H1 (cell line): ENCODE results near the gene MAP3K14. TPM values are rescaled to one million over a fixed set of nuclear protein-coding genes. Genes with fewer than 3 reads are reported as not detected.

Experiments
- CTCF ChIA-PET: fragments of 300-600 bp; sonication (Branson Sonifier 250); formaldehyde crosslinking; loops from one replicate; lab custom pipeline; 2021; ENCODE audit not compliant: partially characterized antibody; lab: Charles Lee
- POLR2A ChIA-PET: fragments of 300-600 bp; sonication (Branson Sonifier 250); formaldehyde crosslinking; loops from one replicate; lab custom pipeline; 2021; ENCODE audit warnings: inconsistent platforms; ENCODE audit not compliant: partially characterized antibody; lab: Charles Lee
- DNase-seq, 2 experiments: peaks; one replicate each; pipeline versions ENCODE4 v3.0.0 to v3.0.0-alpha.2; 2010 to 2022; ENCODE audit warnings: low spot score in 2 of 2, low read depth in 1 of 2, mixed read lengths in 1 of 2
- FAIRE-seq: peaks from 2 replicates; lab custom pipeline; 2011; peaks lifted over from hg19 to GRCh38; lab: Jason Lieb, UNC
- H2AFZ ChIP-seq: 2 replicates; pipeline ENCODE4 v1.8.1; 2012; ENCODE audit warnings: low read length, inconsistent platforms
- H2AK5ac ChIP-seq: 2 replicates; pipeline ENCODE4 v1.6.1; 2013; ENCODE audit warnings: low read depth, low read length
- H2BK120ac ChIP-seq: replicated peaks from 2 replicates; pipeline ENCODE3; 2013; ENCODE audit warnings: low read depth, low read length, inconsistent platforms
- H2BK12ac ChIP-seq: 2 replicates; pipeline ENCODE4 v1.6.1; 2013; ENCODE audit warnings: low read depth, low read length
- H2BK15ac ChIP-seq: 2 replicates; pipeline ENCODE4 v1.6.1; 2013; ENCODE audit warnings: low read length
- H2BK20ac ChIP-seq: 2 replicates; pipeline ENCODE4 v1.6.1; 2013; ENCODE audit warnings: low read length
- H2BK5ac ChIP-seq: 2 replicates; pipeline ENCODE4 v1.6.1; 2013; ENCODE audit warnings: low read depth, low read length
- H3K14ac ChIP-seq: 2 replicates; pipeline ENCODE4 v1.6.1; 2013; ENCODE audit warnings: inconsistent platforms; ENCODE audit not compliant: insufficient read length
- H3K18ac ChIP-seq: 2 replicates; pipeline ENCODE4 v1.6.1; 2013; ENCODE audit warnings: low read length; ENCODE audit errors: extremely low read depth
- H3K23ac ChIP-seq: 2 replicates; pipeline ENCODE4 v1.6.1; 2013; ENCODE audit warnings: inconsistent platforms; ENCODE audit not compliant: insufficient read length
- H3K23me2 ChIP-seq: 2 replicates; pipeline ENCODE4 v1.6.1; 2013; ENCODE audit warnings: low read depth, low read length
- H3K27ac ChIP-seq: 2 replicates; pipeline ENCODE4 v1.6.1; 2011; ENCODE audit warnings: low read depth, low read length, inconsistent platforms
- H3K27me3 ChIP-seq, 4 experiments: replicated peaks in 1 of 4; 1 replicate in 1 of 4; 2 replicates in 3 of 4; pipeline versions ENCODE4 v1.6.1 to v1.8.1; 2011 to 2013; ENCODE audit warnings: low read length in 3 of 4, mild to moderate bottlenecking in 3 of 4, inconsistent platforms in 2 of 4, mixed read lengths in 2 of 4, moderate library complexity in 1 of 4; ENCODE audit not compliant: control insufficient read depth in 3 of 4, insufficient read depth in 3 of 4; ENCODE audit errors: extremely low read depth in 1 of 4
- H3K36me3 ChIP-seq, 4 experiments: 2 replicates each; pipeline versions ENCODE4 v1.6.1 to v1.8.1; 2011 to 2013; ENCODE audit warnings: mild to moderate bottlenecking in 4 of 4, low read length in 3 of 4, moderate library complexity in 2 of 4, control low read depth in 1 of 4, inconsistent platforms in 1 of 4; ENCODE audit not compliant: insufficient read depth in 4 of 4, control insufficient read depth in 2 of 4
- H3K4ac ChIP-seq: replicated peaks from 2 replicates; pipeline ENCODE3; 2013; ENCODE audit warnings: low read length, low read depth, mixed read lengths, inconsistent platforms; ENCODE audit not compliant: insufficient read length
- H3K4me1 ChIP-seq, 4 experiments: replicated peaks in 1 of 4; 1 replicate in 1 of 4; 2 replicates in 3 of 4; pipeline versions ENCODE4 v1.6.1 to v1.8.1; 2011 to 2013; ENCODE audit warnings: low read length in 3 of 4, inconsistent platforms in 2 of 4, mixed read lengths in 1 of 4; ENCODE audit not compliant: insufficient read depth in 4 of 4, control insufficient read depth in 3 of 4
- H3K4me2 ChIP-seq, 2 experiments: 2 replicates each; pipeline versions ENCODE4 v1.6.1 to v1.8.1; 2011 to 2013; ENCODE audit warnings: low read depth in 2 of 2, low read length in 2 of 2, control low read depth in 1 of 2, inconsistent platforms in 1 of 2, mild to moderate bottlenecking in 1 of 2; ENCODE audit not compliant: insufficient read depth in 1 of 2
- H3K4me3 ChIP-seq, 4 experiments: fragments of 200-600, 300-600 bp in 1 of 4; sonication (generic), shearing (Covaris generic), sonication (Bioruptor Twin) in 1 of 4; 2 replicates each; pipeline versions ENCODE4 v1.5.1 to v1.8.1; 2011 to 2016; ENCODE audit warnings: low read length in 4 of 4, low read depth in 3 of 4, control low read depth in 2 of 4, inconsistent platforms in 2 of 4, mild to moderate bottlenecking in 2 of 4, mixed read lengths in 1 of 4, moderate library complexity in 1 of 4; ENCODE audit not compliant: insufficient read depth in 2 of 4; ENCODE audit errors: extremely low read depth in 1 of 4
- H3K56ac ChIP-seq: replicated peaks from 2 replicates; pipeline ENCODE3; 2013; ENCODE audit warnings: low read depth, mild to moderate bottlenecking, mixed read lengths, low read length, inconsistent platforms; ENCODE audit not compliant: insufficient read length
- H3K79me1 ChIP-seq: 2 replicates; pipeline ENCODE4 v1.6.1; 2013; ENCODE audit warnings: low read depth, low read length, control low read depth
- H3K79me2 ChIP-seq, 2 experiments: 2 replicates each; pipeline versions ENCODE4 v1.6.1 to v1.8.1; 2012 to 2013; ENCODE audit warnings: low read length in 2 of 2, mild to moderate bottlenecking in 2 of 2, inconsistent platforms in 1 of 2; ENCODE audit not compliant: insufficient read depth in 2 of 2, control insufficient read depth in 1 of 2
- H3K9ac ChIP-seq, 4 experiments: replicated peaks in 1 of 4; 1 replicate in 1 of 4; 2 replicates in 3 of 4; pipeline versions ENCODE4 v1.6.1 to v1.8.1; 2011 to 2013; ENCODE audit warnings: low read depth in 3 of 4, low read length in 3 of 4, control low read depth in 2 of 4, mild to moderate bottlenecking in 2 of 4, moderate library complexity in 2 of 4, inconsistent platforms in 1 of 4; ENCODE audit errors: extremely low read depth in 1 of 4
- H3K9me3 ChIP-seq, 2 experiments: 2 replicates each; pipeline versions ENCODE4 v1.6.1 to v1.8.1; 2012 to 2013; ENCODE audit warnings: mild to moderate bottlenecking in 2 of 2, moderate library complexity in 2 of 2, control low read depth in 1 of 2, inconsistent platforms in 1 of 2, low read depth in 1 of 2, low read length in 1 of 2, mixed read lengths in 1 of 2; ENCODE audit not compliant: insufficient read depth in 2 of 2
- H4K20me1 ChIP-seq, 2 experiments: replicated peaks in 1 of 2; 2 replicates each; pipeline versions ENCODE3 to v1.8.1; 2011 to 2013; ENCODE audit warnings: inconsistent platforms in 2 of 2, low read length in 2 of 2, mild to moderate bottlenecking in 1 of 2; ENCODE audit not compliant: insufficient read depth in 2 of 2, control insufficient read depth in 1 of 2
- H4K5ac ChIP-seq: 2 replicates; pipeline ENCODE4 v1.6.1; 2013; ENCODE audit warnings: low read length, low read depth, mixed read lengths, inconsistent platforms; ENCODE audit not compliant: insufficient read length
- H4K8ac ChIP-seq: 2 replicates; pipeline ENCODE4 v1.8.0; 2013; ENCODE audit warnings: mild to moderate bottlenecking, moderate library complexity, low read length, inconsistent platforms; ENCODE audit not compliant: insufficient read depth; ENCODE audit errors: extremely low read depth
- H4K91ac ChIP-seq: replicated peaks from 2 replicates; pipeline ENCODE3; 2013; ENCODE audit warnings: low read length, mixed read lengths, inconsistent platforms; ENCODE audit not compliant: insufficient read length
- ATF2 ChIP-seq: IDR thresholded peaks from 2 replicates; pipeline ENCODE4 v1.6.1; 2012; ENCODE audit warnings: low read length, inconsistent platforms
- BRCA1 ChIP-seq: IDR thresholded peaks from 2 replicates; pipeline ENCODE4 v1.6.1; 2012; ENCODE audit warnings: low read depth, low read length, improper control_type of control experiment
- EP300 ChIP-seq, 2 experiments: IDR thresholded peaks; 1 replicate in 1 of 2; 2 replicates in 1 of 2; pipeline ENCODE4 v1.6.1; 2011 to 2012; ENCODE audit warnings: low read depth in 2 of 2, low read length in 2 of 2, mild to moderate bottlenecking in 2 of 2, borderline replicate concordance in 1 of 2, inconsistent platforms in 1 of 2, moderate library complexity in 1 of 2
- NRF1 ChIP-seq: IDR thresholded peaks from 2 replicates; pipeline ENCODE4 v1.6.1; 2011; ENCODE audit warnings: mild to moderate bottlenecking, low read depth, low read length, improper control_type of control experiment
- PHF8 ChIP-seq: fragments of 200-600 bp; sonication (generic); conservative IDR thresholded peaks from 2 replicates; pipeline ENCODE4 v1.7.1; 2012; ENCODE audit warnings: low read depth, mild to moderate bottlenecking, inconsistent platforms, low read length, moderate library complexity
- RBBP5 ChIP-seq: IDR thresholded peaks from 2 replicates; pipeline ENCODE4 v1.7.1; 2012; ENCODE audit warnings: low read depth, mild to moderate bottlenecking, inconsistent platforms, low read length, moderate library complexity, borderline replicate concordance
- SIRT6 ChIP-seq: IDR thresholded peaks from one replicate; pipeline ENCODE4 v1.7.1; 2012; ENCODE audit warnings: low read length, inconsistent platforms
- SRF ChIP-seq: IDR thresholded peaks from 2 replicates; pipeline ENCODE4 v1.6.1; 2011; ENCODE audit warnings: mild to moderate bottlenecking, low read depth, low read length, moderate library complexity
- TAF1 ChIP-seq: IDR thresholded peaks from 2 replicates; pipeline ENCODE4 v1.6.1; 2011; ENCODE audit warnings: mild to moderate bottlenecking, low read depth, low read length
- ZNF274 ChIP-seq: IDR thresholded peaks from 2 replicates; pipeline ENCODE4 v1.7.0; 2012; ENCODE audit warnings: low read length, borderline replicate concordance; ENCODE audit errors: extremely low read depth
- WGBS, 2 experiments: shearing (Covaris generic) in 1 of 2; methylation state at CpG; one replicate each; pipeline versions ENCODE4 v1.1.6 to v1.1.7; 2013 to 2015; ENCODE audit warnings: low lambda C conversion rate in 2 of 2, mixed read lengths in 2 of 2, inconsistent platforms in 1 of 2, low coverage in 1 of 2, missing lambda C conversion rate in 1 of 2; ENCODE audit not compliant: insufficient replicate concordance in 2 of 2, insufficient coverage in 1 of 2, insufficient read length in 1 of 2; ENCODE audit errors: extremely low coverage in 1 of 2, missing lambda C conversion rate in 1 of 2; 5-methylcytosine and 5-hydroxymethylcytosine counted together
- polyA plus RNA-seq, 7 experiments: library from polyadenylated mRNA; depleted of rRNA in 3 of 7; stranded (reverse) in 5 of 7; unstranded in 2 of 7; fragments of >200 nt in 5 of 7; fragments of 200-250 nt in 2 of 7; gene quantifications; 1 replicate in 5 of 7; 2 replicates in 1 of 7; 4 replicates in 1 of 7; pipeline versions ENCODE4 v1.2.1 to v1.2.3, GENCODE V29; 2011 to 2013; ENCODE audit warnings: missing spikeins in 2 of 7, mixed read lengths in 2 of 7
- total RNA-seq: library from RNA; stranded (reverse); fragmentation: NEBNext Ultra II Directional; extraction: Animal tissue kit (Norgen Biotek cat#: 25700); gene quantifications from 2 replicates; pipeline ENCODE4 v1.2.1, GENCODE V29; 2021

The MAP3K14 gene
- total and polyA plus RNA-seq, 2 of the 8 experiments (the other 6 are each of a cell fraction or from before 2014, with no cell fraction given): 5.2 to 6.1 TPM

- FAIRE-seq (no peak), DNase-seq (no peak)
- ChIA-PET POLR2A (interaction anchor here (0.7 to 2.8 kb wide), 8 partner anchors 10 to 82 kb away, joined by 3 to 18 read pairs (median 8); partner anchors contain the start of genes HEXIM1 and HEXIM2), CTCF (interaction anchor here (0.7 to 22.1 kb wide), 30 partner anchors 9 to 205 kb away, joined by 3 to 362 read pairs (median 5); partner anchors contain the start of genes ACBD4, FMNL1 and MAP3K14)
- Histone ChIP-seq H2AK5ac (no peak overlapping the region), H3K56ac (no peak overlapping the region), H2BK5ac (no peak overlapping the region), H3K23me2 (no peaks in the 10 kb centered on the region), H3K4me2 (no peak overlapping the region), H2BK20ac (0 out of 2 replicates have a peak overlapping the region, but pooled peaks have one; percentile 18), H3K14ac (no peak overlapping the region), H3K9ac (no peak overlapping the region), H4K91ac (no peak overlapping the region), H3K36me3 (no peaks in the 10 kb centered on the region), H4K20me1 (peaks cover 0 to 3% of the 10 kb centered on the region in 2 experiments), H3K27me3 (peaks cover 0 to 5% (median under 1%) of the 10 kb centered on the region in 4 experiments; a peak in 2 of 7 replicates), H4K5ac (no peak overlapping the region), H3K4me3 (no peak overlapping the region), H4K8ac (no peak overlapping the region), H2BK15ac (peak overlapping the region; percentile 72; the same call in 1 of the 2 replicates), H3K79me1 (no peaks in the 10 kb centered on the region), H2BK120ac (no peak overlapping the region), H3K4me1 (peaks cover 8 to 30% (median 17%) of the 10 kb centered on the region in 4 experiments), H2BK12ac (peak overlapping the region; percentile 68; the same call in 1 of the 2 replicates), H3K27ac (no peak overlapping the region), H3K18ac (peak overlapping the region; percentile 78; the same call in 1 of the 2 replicates), H3K79me2 (no peaks in the 10 kb centered on the region), H3K23ac (no peak overlapping the region), H2AFZ (no peak overlapping the region), H3K9me3 (no peaks in the 10 kb centered on the region), H3K4ac (no peak overlapping the region)
- 76% methylated on average over 6 of the region's 12 CpGs; no CpG with 5 or more reads in 1 of the 2 experiments for WGBS, 2 experiments
- TF ChIP-seq SIRT6: no peak
- TF ChIP-seq SRF: no peak
- TF ChIP-seq ZNF274: no peak
- TF ChIP-seq EP300 (IDR thresholded peaks at IDR 0.05; ENCODE audit: borderline replicate concordance in 1 of 2, low read depth in 2 of 2, low read length in 2 of 2): no peak
- TF ChIP-seq RBBP5: no peak
- TF ChIP-seq PHF8: no peak
- TF ChIP-seq NRF1: no peak
- no peak for TF ChIP-seq BRCA1
- no peak for TF ChIP-seq ATF2
- TF ChIP-seq TAF1: no peak
Measured at GRCh38 chr17:45230787-45231480, 85.9 kb downstream of the MAP3K14 start.
